Stimulated activated CD8-positive, alpha-beta memory T cell treated with anti-CD3 and anti-CD28 coated beads, Interleukin-2, amount 100 ng/mL, for 1 hour (primary cell): ENCODE data around the gene HSH2D.
"Not testable (repeated sequence)": the region's sequence is repeated elsewhere in the genome, so short reads cannot be mapped to it uniquely, and the experiment has no call there.

Source experiments
- DNase-seq, 2 donors: peaks; one replicate each; pipeline ENCODE4 v3.0.0-alpha.2; 2020; ENCODE audit warnings: low read depth in 2 of 2

The HSH2D gene, protein sequence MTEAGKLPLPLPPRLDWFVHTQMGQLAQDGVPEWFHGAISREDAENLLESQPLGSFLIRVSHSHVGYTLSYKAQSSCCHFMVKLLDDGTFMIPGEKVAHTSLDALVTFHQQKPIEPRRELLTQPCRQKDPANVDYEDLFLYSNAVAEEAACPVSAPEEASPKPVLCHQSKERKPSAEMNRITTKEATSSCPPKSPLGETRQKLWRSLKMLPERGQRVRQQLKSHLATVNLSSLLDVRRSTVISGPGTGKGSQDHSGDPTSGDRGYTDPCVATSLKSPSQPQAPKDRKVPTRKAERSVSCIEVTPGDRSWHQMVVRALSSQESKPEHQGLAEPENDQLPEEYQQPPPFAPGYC

DNA sequence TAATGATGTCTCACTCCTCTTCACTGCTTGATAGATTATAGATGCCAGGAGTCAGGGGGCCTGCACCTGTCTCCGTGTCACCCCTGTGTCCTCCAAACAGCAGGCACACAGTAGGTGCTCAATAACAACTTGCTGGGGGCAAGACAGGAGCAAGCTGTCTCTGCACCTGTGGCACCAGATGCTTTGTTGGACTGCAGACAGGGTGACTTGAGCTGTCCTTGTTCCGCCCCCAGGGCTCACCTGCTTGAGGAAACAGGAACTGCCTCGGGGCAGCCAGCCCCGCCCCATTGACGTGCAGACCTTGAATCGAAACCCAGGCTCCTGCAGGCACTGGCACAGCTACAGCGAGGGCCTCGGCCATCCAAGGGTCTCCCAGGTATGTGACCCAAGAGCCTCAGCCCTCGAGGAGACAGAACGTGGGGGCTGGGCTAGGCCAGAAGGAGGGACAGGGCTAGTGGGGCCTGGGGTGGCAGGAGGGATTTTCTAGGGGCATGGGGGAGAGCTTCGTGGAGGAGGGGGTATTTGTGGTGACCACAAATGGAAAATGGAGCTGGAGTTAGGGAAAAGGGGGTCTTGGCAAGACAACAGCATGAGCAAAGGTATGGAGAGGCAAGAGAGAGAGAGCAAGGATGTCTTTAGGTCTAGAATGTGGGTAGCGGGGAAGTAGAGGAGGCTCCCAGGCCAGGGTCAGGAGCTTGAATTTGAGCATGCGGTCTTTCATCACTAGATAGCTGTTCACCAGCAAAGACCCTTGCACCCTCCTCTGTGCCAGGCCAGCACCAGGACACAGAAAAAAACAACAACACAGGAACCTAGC lies at the start of gene HSH2D:
HSH2D (plus strand) TSS at position 287 of the 817 bp plus-strand sequence. CDS start 5,066 bp downstream, outside the sequence.
- DNase-seq, result peak; percentile 61 to 75

DNA sequence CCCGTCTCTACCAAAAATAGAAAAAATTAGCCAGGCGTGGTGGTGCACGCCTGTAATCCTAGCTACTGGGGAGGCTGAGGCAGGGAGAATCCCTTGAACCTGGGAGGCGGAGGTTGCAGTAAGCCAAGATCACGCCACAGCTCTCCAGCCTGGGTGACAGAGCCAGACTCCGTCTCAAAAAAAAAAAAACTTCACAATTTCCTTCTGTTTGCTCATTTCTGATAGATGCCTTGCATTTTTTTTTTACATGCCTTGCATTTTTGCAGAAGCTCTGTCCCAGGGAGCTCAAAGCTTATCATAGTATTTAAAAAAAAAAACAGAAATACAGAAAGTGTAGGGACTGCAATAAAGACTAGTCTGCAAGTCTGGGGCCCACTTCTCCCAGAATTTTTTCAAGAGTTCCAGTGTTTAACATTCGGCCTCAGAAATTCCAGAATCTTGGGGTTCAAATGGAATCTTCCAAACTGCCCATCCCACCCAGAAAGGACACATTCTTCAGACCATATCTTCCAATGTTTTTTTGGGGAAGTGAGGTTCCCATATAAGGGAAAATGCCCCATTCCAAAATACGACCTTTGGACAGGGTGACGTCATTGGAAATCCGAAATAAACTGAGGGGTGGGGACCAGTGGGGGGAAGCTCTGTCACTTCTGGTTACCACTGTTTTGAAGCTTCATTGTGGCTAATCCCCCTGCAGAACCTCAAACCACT lies 49.0 kb upstream of the HSH2D start:
- no peak for DNase-seq

DNA sequence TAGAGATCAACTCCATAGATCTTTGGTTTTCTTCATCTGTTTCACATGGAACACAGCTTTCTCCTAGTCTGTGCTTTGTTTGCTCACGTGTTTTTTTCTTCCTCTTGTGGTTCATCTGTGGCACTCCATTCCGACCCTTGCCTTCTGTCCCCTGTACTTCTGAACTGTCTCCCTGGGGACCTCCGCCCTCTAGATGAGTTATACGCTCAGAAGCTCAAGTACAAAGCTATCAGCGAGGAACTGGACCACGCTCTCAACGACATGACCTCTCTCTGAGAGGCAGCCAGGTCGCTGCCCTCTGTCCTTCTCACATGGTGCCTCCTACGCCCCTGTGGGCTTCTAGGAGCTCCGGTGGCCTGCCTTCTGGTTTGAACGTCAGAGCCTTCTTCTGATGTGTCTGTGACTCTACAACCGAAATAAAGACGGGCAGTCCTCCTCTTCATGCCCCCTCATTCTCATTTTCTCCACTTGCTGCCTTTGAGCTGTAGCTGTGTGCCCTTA lies 48.4 kb upstream of the HSH2D start:
- no peak for DNase-seq

DNA sequence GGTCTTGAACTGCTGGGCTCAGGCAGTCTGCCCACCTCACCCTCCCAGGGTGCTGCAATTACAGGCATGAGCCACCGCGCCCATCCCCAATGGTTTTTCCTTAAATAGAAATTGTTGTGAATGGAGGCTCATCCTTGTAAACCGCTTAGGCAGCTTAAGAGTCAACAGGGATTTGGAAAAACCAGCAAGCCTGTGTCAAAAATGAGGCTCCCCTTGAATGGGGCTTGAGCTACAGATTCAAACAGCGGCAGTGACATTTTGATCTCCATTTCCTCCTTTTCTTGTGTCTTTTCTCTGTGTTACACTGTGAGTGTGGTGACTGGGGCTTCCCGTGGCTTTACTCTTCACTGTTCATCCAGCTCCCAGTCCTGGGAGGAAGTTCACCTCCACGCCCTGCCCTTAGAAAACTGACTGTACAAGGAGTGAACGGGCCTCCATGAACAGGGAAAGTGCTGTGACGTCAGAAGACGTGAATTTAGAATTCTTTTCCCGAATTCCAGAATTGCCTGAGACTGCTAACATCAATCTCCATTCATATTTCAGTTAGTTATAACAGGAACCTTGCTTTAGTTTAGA lies 47.1 kb upstream of the HSH2D start:
- no peak for DNase-seq

DNA sequence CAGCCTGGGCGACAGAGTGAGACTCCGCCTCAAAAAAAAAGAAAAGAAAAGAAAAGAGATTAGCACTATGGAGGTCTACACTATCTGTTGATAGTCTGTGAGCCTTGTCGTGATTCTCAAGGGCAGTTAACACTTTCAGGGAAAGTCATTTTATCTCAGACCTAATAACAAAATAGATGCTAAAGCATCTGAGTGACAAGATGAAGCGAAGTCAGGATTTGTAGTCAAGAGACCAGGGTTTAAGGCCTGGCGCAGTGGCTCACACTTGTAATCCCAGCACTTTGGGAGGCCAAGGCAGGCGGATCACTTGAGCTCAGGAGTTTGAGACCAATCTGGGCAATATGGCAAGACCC lies 45.1 kb upstream of the HSH2D start:
- DNase-seq, result no peak

DNA sequence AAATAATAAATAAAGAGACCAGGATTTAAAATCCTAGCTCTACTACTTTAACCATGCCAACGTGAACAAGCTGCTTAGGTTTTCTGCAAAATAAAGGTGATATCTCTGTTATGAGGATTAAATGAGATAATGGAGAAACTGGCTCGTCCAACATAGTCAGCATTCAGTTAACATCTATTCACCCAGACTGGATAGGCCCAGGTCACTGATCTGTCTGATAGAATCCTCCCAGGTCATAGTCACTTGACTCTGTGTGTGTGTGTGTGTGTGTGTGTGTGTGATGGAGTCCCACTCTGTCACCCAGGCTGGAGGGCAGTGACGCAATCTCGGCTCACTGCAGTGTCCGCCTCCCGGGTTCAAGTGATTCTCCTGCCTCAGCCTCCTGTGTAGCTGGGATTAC lies 44.7 kb upstream of the HSH2D start:
- DNase-seq, result no peak

DNA sequence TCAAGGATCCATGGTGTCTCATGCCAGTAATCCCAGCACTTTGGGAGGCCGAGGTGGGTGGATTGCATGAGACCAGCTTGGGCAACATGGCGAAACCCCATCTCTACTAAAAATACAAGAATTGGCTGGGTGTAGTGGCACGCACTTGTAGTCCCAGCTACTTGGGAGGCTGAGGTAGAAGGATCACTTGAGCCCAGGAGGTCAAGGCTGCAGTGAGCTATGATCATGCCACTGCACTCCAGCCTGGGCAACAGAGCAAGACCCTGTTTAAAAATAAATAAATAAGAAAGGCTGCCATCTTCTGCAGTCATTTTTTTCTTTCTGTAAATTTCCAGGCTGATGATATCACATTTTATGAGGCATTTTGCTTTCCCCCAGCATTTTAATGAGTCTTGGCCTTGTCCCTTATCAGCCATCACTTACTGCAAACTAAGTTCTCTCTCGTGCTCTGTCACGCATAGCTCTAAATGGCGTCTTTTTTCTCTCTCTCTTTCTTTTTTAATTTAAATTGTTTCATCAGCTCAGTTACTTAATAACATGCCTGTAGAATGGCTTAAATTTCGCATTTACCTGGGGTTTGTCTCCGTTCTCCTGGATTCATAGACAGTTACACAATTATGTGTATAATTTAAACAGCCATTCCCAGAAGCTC lies 44.0 kb upstream of the HSH2D start:
- DNase-seq, result not testable (repeated sequence)

DNA sequence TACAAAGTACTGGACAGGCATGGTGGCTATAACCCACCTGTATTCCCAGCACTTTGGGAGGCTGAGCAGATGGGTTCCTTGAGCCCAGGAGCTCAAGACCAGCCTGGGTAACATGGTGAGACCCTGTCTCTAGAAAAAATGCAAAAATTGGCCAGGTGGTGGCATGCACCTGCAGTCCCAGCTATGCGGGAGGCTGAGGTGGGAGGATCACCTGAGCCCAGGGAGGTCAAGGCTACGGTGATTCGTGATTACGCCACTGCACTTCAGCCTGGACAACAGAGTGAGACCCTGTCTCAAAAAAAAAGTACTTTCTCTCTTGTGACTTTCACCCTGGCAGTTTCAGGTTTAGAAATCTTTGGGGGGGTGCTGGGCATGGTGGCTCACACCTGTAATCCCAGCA lies 43.0 kb upstream of the HSH2D start:
- DNase-seq, result no peak

DNA sequence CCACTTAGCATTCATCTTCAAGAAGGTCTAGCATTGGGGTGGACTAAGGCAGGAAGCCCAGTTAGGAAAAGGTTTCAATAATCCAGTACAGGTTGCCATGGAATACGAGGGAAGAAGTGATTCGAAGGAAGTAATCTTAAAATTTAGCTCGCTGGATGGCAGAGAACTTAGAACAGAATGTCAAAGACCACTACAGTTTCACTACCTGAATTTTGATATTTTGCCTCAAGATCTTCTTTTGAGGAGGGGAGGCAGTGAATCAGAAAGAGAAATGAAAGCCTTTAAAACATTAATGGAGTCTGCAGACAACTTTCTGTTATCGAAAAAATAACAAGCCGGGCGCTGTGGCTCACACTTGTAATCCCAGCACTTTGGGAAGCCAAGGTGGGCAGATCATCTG lies 38.8 kb upstream of the HSH2D start:
- DNase-seq, result no peak

DNA sequence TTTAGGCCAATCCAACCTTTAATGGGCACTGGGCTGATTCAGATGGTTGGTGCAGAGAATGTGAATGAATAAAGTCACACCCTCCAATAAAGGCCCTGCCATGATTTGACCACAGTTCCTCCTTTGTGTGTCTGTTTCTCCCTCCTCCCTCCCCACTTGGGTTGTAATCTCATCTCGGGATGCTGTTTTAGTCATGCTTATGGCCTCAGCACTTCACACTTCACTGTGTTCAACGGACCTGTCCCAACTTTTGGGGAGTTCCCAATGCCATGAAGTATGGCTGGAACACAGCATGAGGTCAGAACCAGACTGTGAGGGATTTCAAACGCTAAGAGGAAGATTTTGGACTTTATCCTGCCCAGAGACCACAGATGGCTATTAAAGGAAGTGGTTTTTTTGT lies 37.4 kb upstream of the HSH2D start:
- no peak for DNase-seq

DNA sequence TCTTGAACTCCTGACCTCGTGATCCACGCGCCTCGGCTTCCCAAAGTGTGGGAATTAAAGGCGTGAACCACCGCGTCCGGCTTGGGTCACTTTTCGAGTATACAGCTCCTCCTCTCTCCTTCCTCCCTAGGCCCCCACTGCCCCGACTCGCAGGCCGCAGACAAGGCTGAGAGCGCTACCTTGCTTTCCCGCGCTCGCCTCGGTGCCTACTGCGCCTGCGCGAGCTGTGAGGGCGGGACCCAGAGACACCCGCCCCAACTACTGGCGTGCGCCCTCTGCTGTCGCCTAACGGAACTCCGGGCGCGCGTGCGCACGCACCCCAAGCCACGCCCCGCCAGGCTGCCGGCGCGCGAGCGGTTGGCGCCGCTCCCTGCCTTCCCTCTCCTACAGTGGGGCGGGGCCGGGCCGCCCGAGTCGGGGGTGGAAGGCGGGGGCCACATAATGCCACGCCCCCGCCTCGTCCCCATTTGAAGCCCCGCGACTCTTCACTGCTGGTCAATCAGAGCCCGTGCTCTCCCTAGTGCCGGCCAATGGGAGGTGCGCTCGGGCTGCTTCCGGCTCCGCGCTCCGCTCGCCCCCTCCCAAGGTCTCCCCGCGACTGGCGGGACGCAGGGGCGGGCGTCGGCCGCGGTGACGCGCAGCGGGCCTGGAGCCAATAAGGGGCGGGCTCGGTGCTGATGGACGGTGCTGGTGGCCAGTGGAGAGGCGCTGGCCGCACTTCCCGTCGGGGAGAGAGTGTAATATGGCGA lies 32.2 kb upstream of the HSH2D start, which contains the start of gene RAB8A:
RAB8A (plus strand) TSS at position 730 of the 749 bp plus-strand sequence; CDS start at position 743, 13 bp downstream.
- peak; percentile 98 to 99 for DNase-seq

DNA sequence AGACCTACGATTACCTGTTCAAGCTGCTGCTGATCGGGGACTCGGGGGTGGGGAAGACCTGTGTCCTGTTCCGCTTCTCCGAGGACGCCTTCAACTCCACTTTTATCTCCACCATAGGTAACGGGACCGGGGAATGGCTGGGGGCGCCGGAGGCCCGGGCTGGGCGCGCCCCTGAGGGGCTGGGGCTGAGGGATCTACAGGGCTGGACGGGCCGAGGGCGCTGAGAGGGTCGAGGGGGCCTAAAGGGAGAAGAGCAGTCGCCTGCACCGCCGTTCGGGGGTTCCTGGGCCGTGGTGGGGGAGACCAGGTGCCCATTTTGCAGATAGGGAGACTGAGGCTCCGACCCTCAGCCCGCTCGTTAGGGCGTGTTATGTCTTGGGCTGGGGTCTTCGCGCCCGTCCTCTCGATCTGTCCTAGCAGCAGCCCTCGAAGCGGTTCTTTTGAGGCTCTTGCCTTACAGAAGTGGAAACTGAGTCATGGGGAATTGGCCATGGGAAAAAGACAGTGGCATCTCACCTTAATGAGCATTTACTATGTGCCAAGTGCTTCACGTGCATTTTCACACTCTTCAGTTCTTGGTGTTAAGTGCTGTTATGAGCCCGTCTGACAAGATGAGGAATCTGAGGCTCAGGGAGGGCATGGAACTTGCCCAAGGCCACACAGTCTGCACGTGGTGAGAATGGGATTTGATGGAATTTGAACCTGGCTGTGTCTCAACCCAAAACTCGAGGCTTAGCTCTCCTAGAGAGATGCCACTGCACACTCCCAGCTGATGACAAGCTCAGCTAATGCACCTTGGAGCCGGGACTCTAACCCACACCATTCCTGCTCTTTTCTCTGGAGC lies 31.4 kb upstream of the HSH2D start:
- no peak for DNase-seq

DNA sequence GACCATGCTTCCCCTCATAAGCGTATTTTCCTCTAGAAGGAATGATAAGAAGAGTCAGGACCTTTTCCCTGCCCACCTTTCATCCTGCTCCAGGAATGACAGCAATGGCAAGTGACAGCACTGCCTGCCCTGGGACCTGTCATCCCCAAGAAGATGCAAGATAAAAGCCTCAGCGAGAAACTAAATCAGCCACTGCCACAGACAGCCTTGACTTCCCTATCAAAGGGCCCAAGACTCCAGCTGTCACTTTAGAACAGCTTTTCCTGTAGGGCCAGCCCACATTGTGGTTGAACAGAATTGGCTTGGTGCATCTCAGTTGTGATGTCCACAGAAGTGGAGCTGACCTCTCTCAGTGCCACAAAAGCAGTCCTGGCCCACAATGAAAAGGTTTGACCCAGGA lies 30.7 kb upstream of the HSH2D start:
- no peak for DNase-seq

DNA sequence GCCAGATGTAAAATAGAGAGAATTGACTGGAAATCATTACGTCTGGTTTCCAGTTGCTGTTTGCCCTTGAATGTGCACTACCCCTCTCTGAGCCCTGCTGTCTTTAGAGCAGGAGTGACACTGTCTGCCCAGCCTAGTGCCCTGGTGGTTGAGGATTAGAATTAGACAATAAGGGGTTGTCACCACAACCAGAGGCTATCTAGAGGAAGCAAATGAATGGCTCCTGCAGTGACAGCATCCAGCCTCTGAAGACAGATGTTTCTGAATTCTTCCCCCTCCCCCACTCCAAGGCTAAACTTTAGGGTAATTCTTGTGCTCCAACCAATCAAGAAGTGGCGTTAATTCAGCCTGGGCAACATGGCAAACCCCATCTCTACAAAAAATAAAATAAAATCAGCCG lies 29.8 kb upstream of the HSH2D start:
- no peak for DNase-seq

DNA sequence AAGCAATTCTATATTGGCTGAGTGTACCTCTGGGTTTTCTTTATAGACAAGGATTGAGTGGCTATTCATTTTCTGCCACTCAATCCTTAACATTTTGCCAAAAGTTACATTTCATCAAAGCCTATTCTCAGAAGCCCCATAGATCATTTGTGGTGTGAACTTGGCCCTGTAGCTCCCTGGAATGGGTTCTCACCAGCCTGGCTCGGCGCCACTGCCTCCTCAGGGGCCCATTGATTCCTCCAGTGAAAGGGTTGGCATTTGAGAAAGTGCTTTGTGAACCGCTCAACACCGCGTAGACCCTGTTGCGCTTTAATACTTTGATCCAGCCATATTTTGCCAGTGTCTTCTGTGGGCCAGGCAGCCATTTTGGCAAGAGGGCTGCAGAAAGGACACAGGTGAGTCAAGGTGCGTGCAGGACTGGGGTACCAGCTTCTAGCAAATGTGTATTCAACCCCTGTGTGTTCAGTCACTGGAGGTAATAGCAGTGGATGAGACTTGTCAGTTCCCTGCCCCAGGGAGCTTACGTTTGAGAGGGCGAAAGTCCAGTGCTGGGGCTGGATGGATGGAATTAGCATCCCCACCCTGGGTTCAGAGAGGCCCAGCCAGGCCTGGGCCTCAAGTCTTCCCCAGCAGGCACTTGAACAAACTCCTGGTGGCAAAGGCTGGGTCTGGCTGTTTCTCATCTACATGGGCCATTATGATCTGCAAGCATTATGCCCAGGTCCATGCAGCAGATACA lies 28.0 kb upstream of the HSH2D start:
- no peak for DNase-seq

DNA sequence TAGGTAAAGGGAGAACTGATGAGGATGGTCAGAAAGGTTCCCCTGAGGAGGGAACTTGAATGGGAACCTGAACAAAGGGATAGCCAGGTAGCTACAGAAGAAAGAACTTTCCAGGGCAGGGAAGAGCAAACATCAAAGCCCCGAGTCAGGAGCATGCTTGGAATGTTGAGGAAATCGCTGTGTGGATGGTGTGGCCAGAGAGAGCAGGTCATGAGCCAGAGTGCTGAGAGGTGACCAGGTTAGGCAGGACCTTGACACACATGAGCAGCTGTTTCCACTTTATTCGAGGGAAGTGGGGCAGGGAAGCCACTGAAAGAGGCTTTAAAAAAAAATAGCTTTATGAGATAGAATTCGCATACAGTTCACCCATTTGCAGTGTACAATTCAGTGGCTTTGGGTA lies 27.4 kb upstream of the HSH2D start:
- DNase-seq, result no peak

DNA sequence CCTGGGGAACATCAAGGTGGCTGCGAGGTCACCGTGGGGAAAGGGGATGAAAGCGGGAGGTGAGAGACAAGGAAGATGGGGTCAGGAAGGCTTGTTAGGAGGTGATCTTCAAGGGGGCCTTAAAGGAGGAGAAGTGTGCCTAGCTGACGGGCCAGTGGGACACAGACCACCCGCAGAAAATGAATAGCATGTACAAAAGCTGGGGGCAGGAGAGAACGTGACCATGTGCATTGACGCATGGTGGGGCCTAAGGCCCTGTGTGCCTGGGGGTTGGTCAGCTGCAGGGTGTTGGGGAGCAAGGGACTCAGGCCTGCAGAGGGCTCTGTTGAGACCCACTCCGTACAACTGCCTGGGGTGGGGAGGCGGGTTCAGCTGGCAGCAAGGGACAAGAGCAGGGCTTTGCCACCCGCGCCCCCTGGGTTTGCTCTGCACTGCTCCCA lies 25.9 kb upstream of the HSH2D start:
- no peak for DNase-seq

DNA sequence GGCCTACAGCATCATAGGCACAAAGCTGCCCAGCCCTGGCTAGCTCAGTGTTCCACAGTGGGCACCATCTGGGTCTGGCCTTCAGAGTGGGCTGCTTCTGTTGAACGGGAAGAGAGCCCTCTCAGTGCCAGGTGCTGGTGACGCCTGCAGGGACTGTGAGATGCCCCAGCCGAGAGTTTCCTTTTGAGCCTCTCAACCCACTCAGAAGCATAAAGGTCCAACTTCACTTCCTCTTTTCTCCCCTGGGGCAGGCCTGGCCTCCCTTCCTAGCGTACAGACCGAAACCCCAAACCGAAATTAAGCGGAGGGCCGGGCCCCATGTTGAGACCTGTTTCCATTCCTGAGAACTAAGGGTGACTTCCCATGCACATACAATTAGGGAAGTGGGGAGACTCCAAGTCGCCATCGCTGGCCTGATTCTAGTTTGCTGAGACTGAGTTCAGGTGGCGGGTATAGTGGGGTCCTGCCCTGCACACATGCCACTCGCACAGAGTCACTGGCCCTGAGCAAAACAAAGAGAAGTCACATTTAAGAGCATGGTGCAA lies 24.9 kb upstream of the HSH2D start:
- no peak for DNase-seq
